Renal cortex interstitium (tissue), 11 donors: Measurements from ENCODE around the gene GCNT2. TPM values are rescaled to one million over a fixed set of nuclear protein-coding genes. Genes with fewer than 3 reads are reported as not detected.
"Not testable (repeated sequence)": the region's sequence is repeated elsewhere in the genome, so short reads cannot be mapped to it uniquely, and the experiment has no call there.

Source experiments
- DNase-seq, 11 donors: peaks; one replicate each; pipeline ENCODE4 v3.0.0-alpha.2; 2013; ENCODE audit warnings: low read depth in 9 of 11, low spot score in 4 of 11; ENCODE audit errors: extremely low read depth in 1 of 11
- polyA plus RNA-seq, 3 donors: library from polyadenylated mRNA; unstranded; fragments of 120-200 nt; gene quantifications; one replicate each; pipeline ENCODE4 v1.2.1, GENCODE V29; 2013; ENCODE audit not compliant: insufficient read length in 3 of 3

GCNT2 gene
- polyA plus RNA-seq, 3 donors = 14.4 to 21.2 (median 18.2) TPM

DNA sequence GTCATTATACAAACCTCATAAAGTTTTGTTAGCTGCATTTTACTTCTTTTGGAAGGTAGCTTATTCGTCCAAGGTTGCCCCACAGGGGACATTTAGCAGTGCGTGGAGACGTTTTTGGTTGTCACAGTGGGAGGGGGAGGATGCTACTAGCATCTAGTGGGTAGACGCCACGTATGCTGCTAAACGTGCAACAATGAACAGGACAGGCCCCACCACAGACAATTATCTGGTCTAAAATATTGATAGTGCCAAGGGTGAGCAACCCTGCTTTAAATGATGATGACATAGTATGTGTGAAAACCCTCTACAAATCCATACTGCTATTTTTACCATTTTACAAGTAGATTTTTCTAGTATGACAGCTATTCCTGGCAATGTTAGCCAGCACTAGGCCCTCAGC is 13.9 kb upstream of the GCNT2 start:
- DNase-seq = no peak

DNA sequence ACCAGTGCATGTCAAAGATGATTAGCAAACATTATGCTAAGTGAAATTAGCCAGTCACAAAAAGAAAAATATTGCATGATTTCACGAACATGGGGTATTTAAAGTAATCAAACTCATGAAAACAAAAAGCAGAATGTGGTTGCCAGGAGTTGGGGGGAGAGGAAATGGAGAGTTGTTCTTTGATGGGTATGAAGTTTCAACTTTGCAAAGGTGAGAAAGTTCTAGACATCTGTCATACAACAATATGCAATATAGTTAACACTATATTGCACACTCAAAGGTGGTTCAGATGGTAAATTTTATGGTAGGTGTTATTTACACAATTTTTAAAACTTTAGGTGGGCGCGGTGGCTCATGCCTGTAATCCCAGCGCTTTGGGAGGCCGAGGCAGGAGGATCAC is 13.4 kb upstream of the GCNT2 start:
- DNase-seq = no peak

DNA sequence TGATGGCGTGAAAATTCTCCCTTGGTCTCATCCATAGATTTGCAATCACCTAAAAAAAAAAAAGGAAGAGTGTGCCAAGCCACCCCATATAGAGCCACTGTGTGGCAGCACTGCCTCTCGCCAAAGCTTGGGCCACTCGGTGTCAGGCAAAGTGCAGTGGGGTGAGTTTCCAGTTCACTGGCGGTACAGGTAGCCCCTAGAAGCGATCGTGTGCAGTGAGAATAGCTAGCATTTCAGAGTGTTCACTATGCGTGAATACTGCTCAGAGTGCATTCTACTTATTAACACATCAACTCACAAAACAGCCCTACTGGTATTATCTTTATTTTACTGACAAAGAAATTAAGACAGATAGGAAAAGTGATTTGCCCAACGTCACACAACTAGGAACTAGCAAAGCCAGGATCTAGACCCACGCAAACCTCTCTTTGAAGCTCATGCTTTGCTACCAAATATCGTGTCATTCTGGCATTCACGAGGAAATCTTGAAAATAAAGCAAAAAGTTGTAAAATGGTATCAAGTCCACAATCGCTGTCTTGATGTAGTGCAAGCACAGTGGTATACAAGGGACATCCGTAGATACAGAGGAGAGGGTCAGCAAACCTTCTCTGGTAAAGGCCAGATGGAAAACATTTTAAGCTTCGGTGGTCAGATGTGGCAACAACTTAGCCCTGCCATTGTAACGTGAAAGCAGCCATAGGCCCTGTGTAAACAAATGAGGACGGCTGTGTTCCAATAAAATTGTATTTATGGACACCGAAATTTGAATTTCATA is 10.4 kb upstream of the GCNT2 start:
- peak in 3 of 11 donors; percentile 54 to 65 (median 64) for DNase-seq

DNA sequence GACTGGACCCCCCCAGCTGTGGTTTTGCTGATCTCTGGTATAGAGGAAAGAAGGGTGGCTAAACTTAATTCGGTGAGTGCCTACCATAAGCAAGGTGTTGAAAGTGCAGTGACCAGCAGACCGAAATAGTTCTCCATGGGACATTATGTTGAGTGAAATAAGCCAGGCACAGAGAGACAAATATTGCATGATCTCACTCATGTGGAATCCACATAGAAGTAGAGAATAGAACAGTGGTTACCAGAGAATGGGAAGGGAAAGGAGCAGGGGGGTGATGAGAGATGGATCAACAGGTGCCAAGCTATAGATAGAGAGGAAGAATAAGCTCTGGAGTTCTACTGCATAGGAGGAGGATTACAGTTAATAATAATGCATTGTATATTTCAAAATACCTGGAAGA is 9.7 kb upstream of the GCNT2 start:
- no peak for DNase-seq

DNA sequence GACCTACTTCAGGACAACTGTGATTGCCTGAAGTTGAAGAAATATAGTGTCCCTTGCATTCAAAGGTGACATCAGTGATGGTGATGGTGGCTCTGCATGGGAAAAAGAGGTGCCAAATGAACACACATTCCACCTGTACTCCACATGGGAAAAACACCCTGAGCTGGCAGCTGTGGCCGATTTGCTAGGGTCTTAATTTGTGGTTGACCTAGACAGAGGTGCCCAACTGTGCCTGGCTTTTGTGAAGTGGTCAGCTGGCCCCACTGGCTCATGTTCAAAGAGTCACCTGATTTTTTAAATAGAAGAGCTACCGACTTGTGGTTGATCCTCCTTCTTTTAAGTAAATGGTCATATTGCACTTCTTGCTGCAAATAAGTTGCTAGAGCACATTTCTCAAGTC is 7.6 kb upstream of the GCNT2 start:
- DNase-seq = no peak

DNA sequence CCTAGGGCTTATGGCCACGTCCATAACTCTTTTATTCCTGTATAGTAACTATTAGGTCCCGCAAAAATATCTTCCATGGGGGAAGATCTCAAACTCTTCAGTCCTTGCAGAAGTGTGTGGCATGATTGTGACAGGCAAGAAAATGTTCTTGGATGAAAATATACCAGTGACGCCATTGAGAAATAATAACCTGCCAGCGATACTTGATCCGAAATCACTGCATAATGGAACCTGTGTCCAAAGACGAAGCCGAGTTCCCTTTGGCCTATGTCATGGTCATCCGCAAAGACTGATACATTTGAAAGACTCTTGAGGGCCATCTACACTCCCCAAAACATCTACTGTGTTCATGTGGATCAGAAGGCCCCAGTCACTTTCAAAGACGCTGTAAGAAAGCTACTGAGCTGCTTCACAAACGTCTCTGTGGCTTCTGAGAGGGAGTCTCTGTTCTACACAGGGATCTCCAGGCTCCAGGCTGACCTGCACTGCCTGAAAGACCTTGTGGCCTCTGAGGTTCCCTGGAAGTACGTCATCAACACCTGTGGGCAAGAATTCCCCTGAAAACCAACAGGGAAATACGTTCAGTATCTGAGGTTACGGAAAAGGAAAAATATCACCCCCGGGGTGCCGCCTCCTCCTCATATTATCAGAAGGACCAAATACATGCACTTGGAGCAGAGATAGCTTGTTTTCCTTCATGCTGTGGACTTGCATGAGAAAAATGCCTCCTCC is 6.9 kb upstream of the GCNT2 start:
- no peak for DNase-seq

DNA sequence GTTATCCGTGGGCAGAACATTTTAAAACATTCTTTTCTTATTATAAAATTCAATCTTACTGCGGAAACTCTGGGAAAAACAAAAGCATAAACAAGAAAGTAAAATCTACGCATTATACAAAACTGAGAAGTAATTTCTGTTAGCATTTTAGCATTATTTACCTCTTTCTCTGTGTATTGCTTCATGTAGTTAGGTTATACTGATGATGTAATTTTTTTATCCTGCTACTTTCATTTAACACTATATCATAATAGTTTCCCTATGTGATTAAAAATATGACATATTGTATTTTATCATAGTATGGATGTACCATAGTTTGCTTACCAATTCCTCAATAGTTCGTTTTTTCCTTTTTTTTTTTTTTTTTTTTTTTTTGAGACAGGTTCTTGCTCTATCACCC is 4.2 kb upstream of the GCNT2 start:
- no peak for DNase-seq

DNA sequence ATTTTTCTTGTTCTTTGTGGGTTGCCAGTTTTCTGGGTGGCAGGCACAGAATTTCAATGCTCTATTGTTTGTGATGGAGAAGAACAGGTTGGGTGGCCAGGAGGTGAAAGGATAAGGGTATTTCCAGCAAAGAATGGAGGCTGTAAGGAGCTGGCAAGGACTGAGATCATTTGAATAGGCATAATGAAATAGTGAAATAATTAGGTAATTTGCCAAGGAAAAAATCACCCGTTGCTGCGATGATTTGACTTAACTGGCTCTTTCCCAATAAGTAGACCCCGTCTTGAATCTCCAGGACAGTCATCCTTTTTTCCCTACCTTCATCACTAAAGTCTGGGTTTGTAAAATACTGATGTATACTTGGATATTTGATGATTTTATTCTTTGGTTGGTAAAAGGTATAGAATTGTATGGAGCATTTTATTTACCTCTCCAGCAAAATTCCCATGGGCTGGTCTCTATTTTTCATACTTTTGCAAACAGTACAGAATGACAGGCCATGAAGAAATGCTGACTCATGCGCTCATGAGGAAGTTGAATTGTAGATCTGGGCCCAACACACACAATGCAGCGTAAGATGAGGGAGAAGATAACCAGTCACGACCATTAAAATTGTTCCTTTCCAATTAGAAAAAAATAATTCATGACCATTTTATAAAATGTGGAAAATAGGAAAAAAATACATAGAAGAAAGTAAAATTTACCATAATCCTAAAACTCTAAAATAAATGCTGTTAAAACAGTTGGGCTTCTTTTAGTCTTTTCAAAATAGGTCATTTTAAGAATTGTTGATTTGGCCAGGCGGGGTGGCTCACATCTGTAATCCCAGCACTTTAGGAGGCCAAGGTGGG is 2.4 kb upstream of the GCNT2 start:
- no peak for DNase-seq

DNA sequence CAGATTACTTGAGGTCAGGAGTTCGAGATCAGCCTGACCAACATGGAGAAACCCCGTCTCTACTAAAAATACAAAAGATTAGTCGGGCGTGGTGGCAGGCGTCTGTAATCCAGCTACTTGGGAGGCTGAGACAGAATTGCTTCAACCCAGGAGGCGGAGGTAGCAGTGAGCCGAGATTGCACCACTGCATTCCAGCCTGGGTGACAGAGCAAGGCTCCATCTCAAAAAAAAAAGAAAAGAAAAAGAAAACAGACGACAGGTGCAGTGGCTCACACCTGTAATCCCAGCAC is 1.8 kb upstream of the GCNT2 start:
- not testable (repeated sequence) for DNase-seq

DNA sequence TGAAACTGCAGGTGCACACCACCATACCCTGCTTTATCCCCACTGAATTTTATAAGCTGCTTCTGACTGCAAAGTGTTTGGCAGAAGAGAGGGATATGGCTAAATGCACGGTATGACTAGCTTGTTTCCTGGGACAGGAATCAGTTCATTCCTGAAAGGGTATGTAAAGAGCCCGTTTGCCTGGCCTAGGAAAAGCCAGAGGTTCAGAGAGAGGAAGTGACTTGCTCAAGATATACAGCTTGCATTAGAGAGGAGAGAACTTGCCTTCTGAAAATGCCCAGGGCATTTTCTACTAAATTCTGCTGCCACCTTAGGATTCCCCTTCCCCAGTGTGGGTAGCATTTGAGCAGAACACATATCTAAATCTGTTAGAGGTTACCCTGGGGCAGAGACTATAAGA is 683 bp upstream of the GCNT2 start:
- DNase-seq = no peak

DNA sequence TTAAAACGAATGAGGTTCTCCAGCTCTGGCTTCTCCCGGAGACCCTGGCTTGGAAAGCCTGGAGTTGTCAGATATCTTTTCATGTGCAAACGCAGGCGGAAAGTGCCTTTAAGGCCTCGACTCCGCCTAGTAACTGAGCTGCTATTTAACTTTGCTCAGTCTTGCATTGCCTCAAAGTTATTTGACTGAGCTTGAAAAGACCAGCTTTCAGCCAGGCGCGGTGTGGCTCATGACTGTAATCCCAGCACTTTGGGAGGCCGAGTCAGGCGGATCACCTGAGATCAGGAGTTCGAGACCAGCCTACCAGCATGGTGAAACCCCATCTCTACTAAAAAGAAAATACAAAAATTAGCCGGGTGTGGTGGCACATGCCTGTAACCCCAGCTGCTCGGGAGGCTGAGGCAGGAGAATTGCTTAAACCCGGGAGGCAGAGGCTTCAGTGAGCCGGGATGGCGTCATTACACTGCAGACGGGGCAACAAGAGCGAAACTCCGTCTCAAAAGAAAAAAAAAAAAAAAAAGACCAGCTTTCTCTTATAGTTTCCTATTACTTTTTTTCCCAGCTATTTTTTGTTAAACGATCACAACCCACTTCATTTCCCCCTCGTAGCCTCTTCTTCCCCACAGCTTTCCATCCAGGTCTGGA is 1.9 kb downstream of the GCNT2 start:
- peak in 3 of 11 donors; percentile 42 to 64 (median 51) for DNase-seq

DNA sequence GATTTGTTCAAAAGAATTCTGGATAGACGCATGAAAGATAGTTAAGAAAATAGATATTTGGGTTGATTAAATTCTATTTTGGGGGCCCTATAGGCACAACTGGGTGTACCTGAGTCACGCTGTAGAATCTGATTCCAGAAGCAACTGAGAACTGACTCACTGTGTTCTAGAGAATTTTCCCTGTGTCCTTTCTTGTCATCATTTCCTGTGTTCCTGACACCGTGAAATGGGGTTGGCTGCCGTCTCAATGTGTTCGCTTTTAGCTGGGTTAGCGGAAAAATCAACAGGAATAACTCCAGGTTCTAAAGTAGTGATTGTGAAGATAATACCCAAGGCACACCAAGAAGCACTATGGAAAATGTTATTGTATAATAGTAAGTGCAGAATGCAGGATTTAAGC is 5.0 kb downstream of the GCNT2 start:
- no peak for DNase-seq

DNA sequence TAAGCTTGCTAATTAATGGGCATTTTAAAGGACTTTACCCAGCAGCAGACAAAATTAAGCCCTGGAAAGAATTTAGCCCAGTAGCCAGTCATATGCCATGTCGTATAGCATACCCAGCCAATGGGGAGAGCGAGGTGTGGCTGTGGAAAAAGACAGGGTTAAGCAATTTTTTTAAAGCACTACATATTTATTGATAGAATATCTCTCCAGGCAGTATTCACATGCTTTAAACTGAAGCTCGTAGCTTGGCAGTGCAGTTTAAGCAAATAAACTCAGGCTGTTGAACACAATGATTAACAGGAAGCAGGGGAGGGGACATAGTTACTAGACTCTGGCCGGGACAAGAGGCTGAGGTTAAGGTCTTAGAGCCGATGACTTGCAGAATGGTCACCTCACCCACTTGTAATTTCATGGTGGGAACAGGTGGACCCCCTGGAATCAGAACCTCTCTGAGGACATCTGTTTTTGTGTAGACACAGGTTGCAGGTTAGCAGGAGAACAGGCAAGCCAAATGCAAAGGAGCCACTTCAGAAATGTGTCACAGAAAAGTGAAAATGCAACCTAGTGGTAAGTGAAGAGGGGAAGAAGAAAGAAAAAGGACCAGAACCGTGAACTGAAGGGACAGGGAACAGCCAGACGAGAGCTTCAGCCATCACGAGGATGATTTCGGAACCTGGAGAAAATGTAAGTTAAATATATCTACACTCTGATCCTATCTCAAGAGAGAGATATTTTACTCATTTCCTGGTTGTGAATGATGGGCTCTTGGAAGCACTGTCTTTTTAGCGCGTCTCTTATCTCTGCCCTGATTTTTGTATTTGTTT is 7.2 kb downstream of the GCNT2 start:
- peak in 1 of 11 donors; percentile 41 for DNase-seq

DNA sequence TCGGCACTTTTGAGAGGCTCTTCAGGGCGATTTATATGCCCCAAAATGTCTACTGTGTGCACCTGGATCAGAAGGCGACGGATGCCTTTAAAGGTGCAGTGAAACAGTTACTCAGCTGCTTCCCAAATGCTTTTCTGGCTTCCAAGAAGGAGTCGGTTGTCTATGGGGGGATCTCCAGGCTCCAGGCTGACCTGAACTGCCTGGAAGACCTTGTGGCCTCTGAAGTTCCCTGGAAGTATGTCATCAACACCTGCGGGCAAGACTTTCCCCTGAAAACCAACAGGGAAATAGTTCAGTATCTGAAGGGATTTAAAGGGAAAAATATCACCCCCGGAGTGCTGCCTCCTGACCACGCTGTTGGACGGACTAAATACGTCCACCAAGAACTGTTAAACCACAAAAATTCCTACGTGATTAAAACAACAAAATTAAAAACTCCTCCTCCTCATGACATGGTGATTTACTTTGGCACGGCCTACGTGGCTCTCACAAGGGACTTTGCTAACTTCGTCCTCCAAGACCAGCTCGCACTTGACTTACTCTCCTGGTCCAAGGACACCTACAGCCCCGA is 8.2 kb downstream of the GCNT2 start:
- no peak for DNase-seq

DNA sequence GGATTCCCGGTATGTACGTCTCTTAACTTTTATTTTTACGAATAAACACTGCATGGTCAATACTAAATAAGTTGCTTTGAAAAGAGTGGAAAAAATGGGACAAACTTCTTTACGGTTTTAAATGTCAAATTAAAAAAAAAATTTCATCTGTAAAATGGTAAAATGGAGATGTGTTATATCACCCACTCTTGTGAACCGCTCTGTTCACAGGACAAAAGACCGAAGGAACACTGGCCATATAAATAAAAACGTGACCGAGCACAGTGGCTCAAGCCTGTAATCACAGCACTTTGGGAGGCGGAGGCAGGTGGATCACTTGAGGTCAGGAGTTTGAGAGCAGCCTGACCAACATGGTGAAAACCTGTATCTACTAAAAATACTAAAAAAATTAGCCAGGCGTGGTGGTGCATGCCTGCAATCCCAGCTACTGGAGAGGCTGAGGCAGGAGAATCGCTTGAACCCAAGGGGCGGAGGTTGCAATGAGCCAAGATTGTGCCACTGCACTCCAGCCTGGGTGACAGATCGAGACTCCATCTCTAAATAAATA is 8.8 kb downstream of the GCNT2 start:
- not testable (repeated sequence) for DNase-seq

DNA sequence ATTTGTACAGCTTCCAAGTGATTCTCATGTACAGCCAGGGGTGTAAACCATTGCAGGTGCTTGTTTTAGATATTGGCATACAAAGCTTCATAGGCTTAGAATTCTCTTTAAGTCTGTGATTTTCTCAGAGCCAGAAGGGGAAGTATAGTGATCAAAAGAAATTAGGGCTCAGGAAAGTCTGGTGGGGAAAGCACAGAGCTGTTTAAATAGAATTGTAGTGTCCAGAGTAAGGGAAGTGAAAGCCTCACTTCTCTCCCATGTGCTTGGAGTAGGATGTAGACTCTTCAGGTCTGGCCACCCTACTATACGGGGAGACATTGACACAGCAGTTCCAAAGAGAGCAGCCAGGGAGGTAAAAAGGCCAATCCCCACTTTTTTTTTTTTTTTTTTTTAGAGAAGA is 10.4 kb downstream of the GCNT2 start:
- DNase-seq = no peak

DNA sequence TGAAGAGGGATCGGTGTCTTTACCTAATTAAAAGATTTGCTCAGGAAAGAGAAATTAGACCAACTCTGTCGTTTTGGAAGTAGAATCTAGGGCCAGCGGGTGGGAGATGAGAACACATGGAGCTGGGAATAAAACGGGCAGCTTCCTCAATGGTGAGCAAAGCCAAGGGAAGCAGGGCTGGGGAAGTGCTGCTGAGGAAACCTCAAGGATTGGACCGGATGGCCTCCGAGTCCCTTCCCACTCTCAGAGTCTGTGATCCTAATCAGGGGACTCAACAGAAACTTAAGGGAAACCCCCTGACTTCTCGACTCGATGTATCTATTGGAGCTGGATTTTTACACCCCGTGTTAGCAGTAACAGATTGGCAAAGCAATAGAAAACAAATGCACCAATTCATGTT is 10.8 kb downstream of the GCNT2 start:
- no peak for DNase-seq

DNA sequence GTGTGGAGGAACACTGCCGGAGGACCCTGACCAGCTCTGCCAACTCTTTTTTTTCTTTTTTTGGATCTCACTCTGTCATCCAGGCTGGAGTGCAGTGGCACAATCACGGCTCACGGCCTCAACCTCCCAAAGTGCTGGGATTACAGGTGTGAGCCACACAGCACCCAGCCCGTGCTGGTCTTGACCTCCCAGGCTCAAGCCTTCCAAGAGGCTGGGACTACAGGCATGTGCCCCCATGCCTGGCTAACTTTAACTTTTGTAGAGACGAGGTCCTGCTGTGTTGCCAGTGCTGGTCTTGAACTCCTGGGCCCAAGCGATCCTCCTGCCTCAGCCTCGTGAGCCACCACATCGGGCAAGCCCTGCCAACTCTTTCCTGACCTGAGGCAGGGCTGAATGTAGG is 11.2 kb downstream of the GCNT2 start:
- DNase-seq = no peak
